Endometrial microvascular endothelial cells (primary cell): ENCODE data around the gene CX3CL1. TPM values are rescaled to one million over a fixed set of nuclear protein-coding genes. Genes with fewer than 3 reads are reported as not detected.
"Not testable (repeated sequence)": the region's sequence is repeated elsewhere in the genome, so short reads cannot be mapped to it uniquely, and the experiment has no call there.

Experiments
- in situ Hi-C: cut with HindIII; loops from 2 replicates; pipeline ENCODE4 v1.10.0; 2017; ENCODE audit warnings: low sequenced_read_pairs, low pct_unique_long_range_greater_than_20kb; ENCODE audit errors: inconsistent ontology term
- total RNA-seq: library from RNA; depleted of rRNA; stranded (reverse); fragments of >200 nt; gene quantifications from one replicate; pipeline ENCODE4 v1.2.3, GENCODE V29; 2015; ENCODE audit errors: inconsistent ontology term

Gene CX3CL1
- total RNA-seq, 1 donor from 2014 or later, result 1.0 TPM

- in situ Hi-C loops, result no loop called here
Observed at GRCh38 chr16:57395026-57395425, 22.7 kb downstream of the CX3CL1 start.

DNA sequence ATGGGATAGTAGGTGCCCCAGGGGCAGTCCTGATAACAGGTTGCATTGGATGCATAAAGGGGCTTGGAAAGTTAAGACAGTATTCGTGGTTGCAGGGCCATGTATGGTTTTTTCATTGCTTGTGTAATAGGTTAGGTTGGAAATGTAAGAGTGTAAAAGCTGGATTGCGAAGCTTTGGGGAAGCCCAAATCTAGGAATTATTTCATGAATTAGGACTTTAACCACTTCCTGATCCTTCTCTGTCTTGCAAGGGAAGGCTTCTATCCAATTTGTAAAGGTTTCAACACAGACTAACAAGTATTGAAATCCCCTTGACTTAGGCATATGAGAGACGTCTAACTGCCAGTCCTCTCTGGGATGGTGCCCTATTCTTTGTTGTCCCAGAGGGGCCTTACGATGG lies 24.5 kb downstream of the CX3CL1 start:
- in situ Hi-C loops, result no loop called here

- in situ Hi-C loops, result not testable (repeated sequence)
Observed at GRCh38 chr16:57397493-57397892, 25.2 kb downstream of the CX3CL1 start.

DNA sequence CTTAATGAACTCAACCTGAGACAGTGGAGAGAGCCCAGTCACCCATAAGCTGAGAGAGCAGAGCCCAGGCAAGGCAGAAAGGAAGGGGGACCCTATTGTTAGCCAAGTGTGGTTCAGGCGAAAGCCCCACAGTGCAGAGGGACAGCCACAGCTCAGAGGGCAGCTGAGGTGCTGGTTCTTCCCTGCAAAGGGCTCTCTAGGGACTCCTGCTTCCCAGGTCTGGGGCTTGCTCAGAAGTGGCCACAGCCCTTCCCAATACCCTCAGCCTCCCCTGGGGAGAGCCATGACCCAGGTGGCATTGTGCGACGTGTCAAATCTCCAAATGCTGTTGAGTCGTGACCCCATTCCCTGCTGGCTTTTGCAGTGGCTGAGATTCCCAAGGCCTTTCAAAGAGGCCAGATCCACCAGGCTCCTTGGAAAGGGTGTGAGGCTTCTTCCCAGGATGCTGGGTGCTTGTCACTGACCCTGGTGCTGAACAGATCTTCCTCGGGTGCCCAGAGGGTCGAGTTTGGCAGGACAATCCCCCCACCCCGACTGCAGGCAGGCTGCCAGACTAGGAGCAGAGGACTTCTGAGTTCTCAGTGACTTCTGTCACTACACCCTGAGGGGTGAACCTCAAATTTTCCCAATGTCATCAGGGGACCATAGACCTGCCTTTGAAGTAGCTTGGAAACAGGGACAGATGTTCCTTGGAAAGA lies 29.8 kb downstream of the CX3CL1 start:
- in situ Hi-C loops, result no loop called here

DNA sequence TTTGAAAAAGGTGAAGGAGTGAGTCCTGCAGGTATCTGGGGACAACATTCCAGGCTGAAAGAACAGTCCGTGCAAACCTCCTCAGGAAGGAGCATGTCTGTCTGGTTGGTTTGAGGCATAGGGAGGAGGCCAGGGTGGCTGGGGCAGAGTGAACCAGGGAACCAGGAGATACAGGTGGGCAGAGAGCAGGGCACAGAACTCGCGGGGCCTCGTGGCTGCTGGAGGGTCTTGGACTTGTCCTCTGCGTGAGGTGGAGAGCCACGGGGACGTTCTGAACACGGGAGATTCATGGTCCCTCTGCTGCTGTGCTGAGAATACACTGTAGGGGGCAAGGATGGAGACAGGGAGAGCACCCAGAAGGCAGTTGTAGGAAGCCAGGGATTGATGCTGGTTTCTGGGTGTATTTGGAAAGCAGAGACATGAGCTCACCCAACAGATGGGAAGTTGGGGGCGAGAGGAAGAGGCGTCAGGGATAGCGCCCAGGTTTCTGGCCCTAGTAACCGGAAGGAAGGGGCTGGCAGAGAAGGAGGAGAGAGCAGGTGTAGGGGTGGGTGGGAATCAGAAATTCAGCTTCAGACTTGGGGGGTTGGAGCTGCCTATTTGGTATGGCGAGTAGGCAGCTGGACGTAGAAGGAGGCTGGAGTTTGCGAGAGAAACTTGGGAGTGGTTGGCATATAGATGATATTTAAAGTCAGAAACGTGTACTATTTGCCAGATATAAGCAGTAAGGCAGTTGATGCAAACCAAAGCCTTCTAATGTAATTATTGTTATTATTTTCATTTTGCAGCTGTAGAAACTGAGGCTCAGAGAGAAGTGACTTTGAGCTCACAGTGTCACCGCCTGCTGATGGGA lies 31.9 kb downstream of the CX3CL1 start, which contains the start of gene CCL17:
Gene CCL17 (plus strand): TSS at position 803 of the 853 bp plus-strand sequence. CDS start 9,166 bp downstream, outside the sequence.
- in situ Hi-C loops, result no loop called here

GRCh38 chr16:57405097-57405496 lies 32.8 kb downstream of the CX3CL1 start:
- in situ Hi-C loops, result no loop called here

- in situ Hi-C loops, result no loop called here
Observed at GRCh38 chr16:57406881-57407280, 34.6 kb downstream of the CX3CL1 start.

DNA sequence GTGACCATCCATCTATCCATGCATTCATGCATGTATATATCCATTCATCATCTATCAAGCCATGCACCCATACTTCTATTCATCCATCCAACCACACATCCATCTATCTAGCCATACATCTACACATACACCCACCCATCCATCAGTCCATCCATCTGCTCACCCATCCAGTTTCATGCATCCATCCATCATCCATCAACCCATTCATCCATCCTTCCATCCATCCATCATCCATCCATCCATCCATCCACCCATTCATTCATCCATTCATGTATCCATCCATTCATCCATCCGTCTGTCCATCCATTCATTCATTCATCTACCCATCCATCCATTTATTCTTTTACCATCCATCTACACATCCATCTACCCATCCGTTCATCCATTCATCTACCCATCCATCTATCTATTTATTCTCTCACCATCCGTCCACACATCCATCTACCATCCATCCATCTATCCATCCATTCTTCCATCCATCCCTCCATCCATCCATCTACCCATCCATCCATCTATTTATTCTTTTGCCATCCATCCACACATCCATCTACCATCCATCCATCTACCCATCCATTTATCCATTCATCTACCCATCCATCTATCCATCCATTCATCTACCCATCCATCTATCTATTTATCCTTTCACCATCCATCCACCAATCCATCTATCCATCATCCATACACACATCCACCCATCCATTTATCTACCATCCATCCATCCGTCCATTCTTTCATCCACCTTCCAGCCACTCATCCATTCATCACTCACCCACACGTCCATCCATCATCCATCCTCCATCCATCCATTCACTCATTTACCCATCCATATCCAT lies 35.4 kb downstream of the CX3CL1 start:
- in situ Hi-C loops, result no loop called here

- in situ Hi-C loops, result no loop called here
Observed at GRCh38 chr16:57409065-57409464, 36.8 kb downstream of the CX3CL1 start.

DNA sequence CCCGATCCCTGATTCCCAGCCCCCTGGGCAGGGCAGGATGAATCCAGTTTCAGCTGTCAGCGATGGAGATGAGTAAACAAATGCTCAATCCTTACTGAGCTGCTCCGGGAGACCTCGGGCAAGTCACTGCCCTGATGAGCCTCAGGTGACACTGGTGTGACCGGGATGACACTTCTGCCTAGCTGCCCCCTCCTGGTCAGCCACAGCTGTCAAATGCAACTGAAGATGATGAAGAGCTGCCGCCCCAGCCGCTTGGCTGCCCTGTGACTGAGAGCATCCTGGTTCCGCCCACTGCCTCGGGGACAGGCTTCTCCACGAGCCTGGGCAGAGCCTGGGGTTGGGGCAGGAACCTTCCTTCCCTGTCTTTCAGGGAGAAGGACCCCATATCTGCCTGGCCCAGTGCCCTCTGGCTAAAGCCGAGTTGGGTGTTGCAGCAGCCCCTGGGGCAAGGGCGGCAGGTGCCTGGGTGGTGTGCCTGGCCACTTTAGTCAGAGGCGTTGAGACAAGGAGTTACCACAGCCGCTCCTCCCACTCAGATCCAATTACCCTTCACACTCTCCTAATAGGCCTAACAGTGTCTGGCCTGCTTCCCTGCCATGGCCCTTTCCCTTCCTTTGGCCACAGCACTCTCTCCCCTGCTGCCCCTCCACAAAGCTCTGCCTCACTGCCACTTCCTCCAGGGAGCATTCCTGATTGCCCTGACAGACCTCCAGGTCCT lies 37.7 kb downstream of the CX3CL1 start:
- in situ Hi-C loops, result loop anchor here (10.0 kb wide), 2 partner anchors 115 to 215 kb away; no protein-coding TSS in a partner anchor

DNA sequence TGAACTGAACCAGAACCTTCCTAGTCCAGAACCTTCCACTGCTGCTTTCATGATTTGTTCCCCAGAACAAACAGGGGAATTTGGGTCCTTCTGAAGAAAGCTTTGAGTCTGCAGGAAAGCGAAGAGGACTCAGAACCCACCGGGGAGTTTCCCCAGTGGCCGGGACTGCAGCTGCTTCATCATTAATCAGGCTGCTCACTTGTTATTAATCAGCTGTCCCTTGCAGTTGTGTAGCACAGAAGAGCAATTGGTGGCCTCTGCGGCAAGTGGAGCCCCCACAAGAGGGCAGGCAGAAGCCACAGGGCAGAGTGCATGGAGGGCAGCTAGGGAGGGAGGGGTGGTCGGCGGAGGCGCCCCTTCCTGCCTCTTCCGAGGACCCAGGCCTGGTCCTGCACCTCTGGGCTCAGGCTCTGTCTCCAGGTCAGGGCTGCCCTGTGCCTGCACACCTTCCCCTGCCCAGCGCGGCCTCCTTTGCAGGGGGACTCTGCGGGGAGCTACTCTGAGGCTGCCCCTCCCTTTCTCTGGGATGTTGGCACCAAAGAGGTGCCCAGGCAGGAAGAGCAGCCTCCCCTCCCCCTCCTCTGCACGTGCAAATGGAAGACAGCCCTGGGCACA lies 39.2 kb downstream of the CX3CL1 start:
- in situ Hi-C loops, result loop anchor here (10.0 kb wide), 2 partner anchors 117 to 217 kb away; no protein-coding TSS in a partner anchor

DNA sequence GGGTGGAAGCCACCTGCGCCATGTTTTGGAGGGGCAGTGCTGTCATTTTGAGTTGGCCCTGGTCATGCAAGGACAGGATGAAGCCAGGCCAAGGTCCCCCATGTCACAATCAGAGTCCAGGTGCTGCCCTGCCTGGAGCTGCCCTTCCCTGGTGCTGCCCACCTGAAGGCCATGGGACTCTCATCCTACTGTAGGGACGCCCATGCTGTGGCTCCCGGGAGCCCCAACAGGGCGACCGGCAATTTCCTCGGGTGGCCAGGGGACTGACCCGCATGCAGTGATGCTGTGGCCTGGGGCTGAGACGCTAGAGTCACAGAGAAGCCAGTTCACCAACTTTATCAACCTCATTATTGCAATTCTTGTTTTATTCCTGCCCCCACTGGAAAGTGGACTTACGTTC lies 40.3 kb downstream of the CX3CL1 start:
- in situ Hi-C loops, result loop anchor here (10.0 kb wide), 2 partner anchors 118 to 218 kb away; no protein-coding TSS in a partner anchor

- in situ Hi-C loops, result loop anchor here (10.0 kb wide), 2 partner anchors 119 to 219 kb away; no protein-coding TSS in a partner anchor
Observed at GRCh38 chr16:57413301-57413730, 41.0 kb downstream of the CX3CL1 start.

GRCh38 chr16:57413733-57414132 lies 41.4 kb downstream of the CX3CL1 start:
- in situ Hi-C loops, result loop anchor here (10.0 kb wide), 2 partner anchors 119 to 219 kb away; no protein-coding TSS in a partner anchor

- in situ Hi-C loops, result loop anchor here (10.0 kb wide), 2 partner anchors 121 to 221 kb away; no protein-coding TSS in a partner anchor
Observed at GRCh38 chr16:57416084-57416483, 43.8 kb downstream of the CX3CL1 start.

- in situ Hi-C loops, result loop anchor here (10.0 kb wide), 2 partner anchors 125 to 225 kb away; no protein-coding TSS in a partner anchor
Observed at GRCh38 chr16:57419506-57419905, 47.2 kb downstream of the CX3CL1 start.

- in situ Hi-C loops, result no loop called here
Observed at GRCh38 chr16:57422026-57422944, 50.0 kb downstream of the CX3CL1 start.
